Calu3 (cell line): ENCODE measurements around the gene FCGR3B. TPM values are rescaled to one million over a fixed set of nuclear protein-coding genes. Genes with fewer than 3 reads are reported as not detected.
"Not testable (repeated sequence)": the region's sequence is repeated elsewhere in the genome, so short reads cannot be mapped to it uniquely, and the experiment has no call there.

Experiments used
- BruUV-seq: library from RNA; stranded (reverse); fragments of 400-500 nt; replicated peaks from 2 replicates; lab custom pipeline; 2021; lab: Mats Ljungman, UMichigan
- CTCF ChIA-PET: fragments of 300-600 bp; sonication (Branson Sonifier 250); formaldehyde crosslinking; loops from one replicate; lab custom pipeline; 2022; ENCODE audit warnings: antibody characterized with exemption; lab: Charles Lee
- DNase-seq: peaks from one replicate; pipeline ENCODE4 v3.0.0; 2022
- H3K27ac Mint-ChIP-seq: one replicate; pipeline ENCODE4 v1.8.0; 2022; ENCODE audit warnings: mixed read lengths; ENCODE audit not compliant: unreplicated experiment
- H3K27me3 Mint-ChIP-seq: one replicate; pipeline ENCODE4 v1.8.0; 2022; ENCODE audit warnings: mixed read lengths; ENCODE audit not compliant: unreplicated experiment
- H3K36me3 Mint-ChIP-seq: one replicate; pipeline ENCODE4 v1.8.0; 2022; ENCODE audit warnings: mild to moderate bottlenecking, moderate library complexity, mixed read lengths; ENCODE audit not compliant: insufficient read depth, unreplicated experiment
- H3K4me1 Mint-ChIP-seq: one replicate; pipeline ENCODE4 v1.8.0; 2022; ENCODE audit warnings: mild to moderate bottlenecking, low read depth, mixed read lengths; ENCODE audit not compliant: unreplicated experiment
- H3K4me3 Mint-ChIP-seq: one replicate; pipeline ENCODE4 v1.8.0; 2022; ENCODE audit warnings: mild to moderate bottlenecking, low read depth, moderate library complexity, mixed read lengths; ENCODE audit not compliant: unreplicated experiment
- H3K9me3 Mint-ChIP-seq: one replicate; pipeline ENCODE4 v1.8.0; 2022; ENCODE audit warnings: low read depth, mixed read lengths; ENCODE audit not compliant: unreplicated experiment
- intact Hi-C: fragments of 100-400 bp; cut with micrococcal nuclease; formaldehyde crosslinking; loops from one replicate; pipeline ENCODE4 v1.10.0; 2022; ENCODE audit not compliant: unreplicated experiment
- total RNA-seq: library from RNA; stranded (reverse); gene quantifications from 2 replicates; pipeline ENCODE4 v1.2.3, GENCODE V29; 2022

FCGR3B gene
- total RNA-seq, 1 experiment from 2014 or later: not detected

GRCh38 chr1:161673437-161673836 lies 42.5 kb upstream of the FCGR3B start:
- H3K9me3 Mint-ChIP-seq, H3K27me3 Mint-ChIP-seq, H3K36me3 Mint-ChIP-seq, CTCF ChIA-PET, H3K4me3 Mint-ChIP-seq, H3K27ac Mint-ChIP-seq, DNase-seq, intact Hi-C loops, BruUV-seq: not testable (repeated sequence)
- peaks cover 16% of the 10 kb centered on the region for H3K4me1 Mint-ChIP-seq

GRCh38 chr1:161671045-161672020 lies 40.4 kb upstream of the FCGR3B start:
- H3K27me3 Mint-ChIP-seq, H3K27ac Mint-ChIP-seq, CTCF ChIA-PET, H3K9me3 Mint-ChIP-seq, H3K4me1 Mint-ChIP-seq, H3K36me3 Mint-ChIP-seq, intact Hi-C loops, BruUV-seq, DNase-seq, H3K4me3 Mint-ChIP-seq: not testable (repeated sequence)

- H3K4me1 Mint-ChIP-seq, H3K27ac Mint-ChIP-seq, H3K36me3 Mint-ChIP-seq, CTCF ChIA-PET, BruUV-seq, DNase-seq, intact Hi-C loops, H3K4me3 Mint-ChIP-seq, H3K27me3 Mint-ChIP-seq, H3K9me3 Mint-ChIP-seq: not testable (repeated sequence)
Measured at GRCh38 chr1:161664689-161665088, 33.7 kb upstream of the FCGR3B start.

- DNase-seq, H3K4me1 Mint-ChIP-seq, BruUV-seq, H3K36me3 Mint-ChIP-seq, H3K27me3 Mint-ChIP-seq, intact Hi-C loops, H3K9me3 Mint-ChIP-seq, H3K4me3 Mint-ChIP-seq, H3K27ac Mint-ChIP-seq, CTCF ChIA-PET: not testable (repeated sequence)
Measured at GRCh38 chr1:161663569-161663968, 32.6 kb upstream of the FCGR3B start.

GRCh38 chr1:161662684-161663339 lies 31.8 kb upstream of the FCGR3B start, which contains the start of gene FCGR2B:
Gene FCGR2B (plus strand): TSS chr1:161663143. CDS start chr1:161663242, 99 bp downstream.
- H3K27ac Mint-ChIP-seq, intact Hi-C loops, H3K36me3 Mint-ChIP-seq, H3K9me3 Mint-ChIP-seq, H3K4me3 Mint-ChIP-seq, H3K27me3 Mint-ChIP-seq, CTCF ChIA-PET, BruUV-seq, DNase-seq, H3K4me1 Mint-ChIP-seq: not testable (repeated sequence)

- intact Hi-C loops, H3K4me3 Mint-ChIP-seq, CTCF ChIA-PET, DNase-seq, H3K4me1 Mint-ChIP-seq, H3K27ac Mint-ChIP-seq, H3K36me3 Mint-ChIP-seq, H3K27me3 Mint-ChIP-seq, H3K9me3 Mint-ChIP-seq, BruUV-seq: not testable (repeated sequence)
Measured at GRCh38 chr1:161661660-161662311, 30.8 kb upstream of the FCGR3B start.

- H3K9me3 Mint-ChIP-seq, H3K36me3 Mint-ChIP-seq, H3K4me1 Mint-ChIP-seq, intact Hi-C loops, DNase-seq, CTCF ChIA-PET, H3K27ac Mint-ChIP-seq, BruUV-seq, H3K27me3 Mint-ChIP-seq, H3K4me3 Mint-ChIP-seq: not testable (repeated sequence)
Measured at GRCh38 chr1:161658524-161658923, 27.5 kb upstream of the FCGR3B start.

- H3K4me3 Mint-ChIP-seq, BruUV-seq, intact Hi-C loops, DNase-seq, H3K4me1 Mint-ChIP-seq, H3K27me3 Mint-ChIP-seq, H3K36me3 Mint-ChIP-seq, H3K27ac Mint-ChIP-seq, CTCF ChIA-PET, H3K9me3 Mint-ChIP-seq: not testable (repeated sequence)
Measured at GRCh38 chr1:161653971-161654370, 23.0 kb upstream of the FCGR3B start.

- CTCF ChIA-PET, H3K9me3 Mint-ChIP-seq, intact Hi-C loops, H3K36me3 Mint-ChIP-seq, H3K4me1 Mint-ChIP-seq, DNase-seq, H3K4me3 Mint-ChIP-seq, BruUV-seq, H3K27me3 Mint-ChIP-seq, H3K27ac Mint-ChIP-seq: not testable (repeated sequence)
Measured at GRCh38 chr1:161653541-161653940, 22.6 kb upstream of the FCGR3B start.
